Forelimb muscle (tissue), 1 donor: ENCODE results near the gene STX11. TPM values are rescaled to one million over a fixed set of nuclear protein-coding genes. Genes with fewer than 3 reads are reported as not detected.

Experiments used
- DNase-seq: peaks from one replicate; pipeline ENCODE4 v3.0.0-alpha.2; 2013; ENCODE audit warnings: low read depth
- polyA plus RNA-seq: library from polyadenylated mRNA; unstranded; fragments of 120-200 nt; gene quantifications from one replicate; pipeline ENCODE4 v1.2.1, GENCODE V29; 2013; ENCODE audit not compliant: insufficient read length

STX11 gene
- polyA plus RNA-seq, 1 donor: 1.3 TPM

DNA sequence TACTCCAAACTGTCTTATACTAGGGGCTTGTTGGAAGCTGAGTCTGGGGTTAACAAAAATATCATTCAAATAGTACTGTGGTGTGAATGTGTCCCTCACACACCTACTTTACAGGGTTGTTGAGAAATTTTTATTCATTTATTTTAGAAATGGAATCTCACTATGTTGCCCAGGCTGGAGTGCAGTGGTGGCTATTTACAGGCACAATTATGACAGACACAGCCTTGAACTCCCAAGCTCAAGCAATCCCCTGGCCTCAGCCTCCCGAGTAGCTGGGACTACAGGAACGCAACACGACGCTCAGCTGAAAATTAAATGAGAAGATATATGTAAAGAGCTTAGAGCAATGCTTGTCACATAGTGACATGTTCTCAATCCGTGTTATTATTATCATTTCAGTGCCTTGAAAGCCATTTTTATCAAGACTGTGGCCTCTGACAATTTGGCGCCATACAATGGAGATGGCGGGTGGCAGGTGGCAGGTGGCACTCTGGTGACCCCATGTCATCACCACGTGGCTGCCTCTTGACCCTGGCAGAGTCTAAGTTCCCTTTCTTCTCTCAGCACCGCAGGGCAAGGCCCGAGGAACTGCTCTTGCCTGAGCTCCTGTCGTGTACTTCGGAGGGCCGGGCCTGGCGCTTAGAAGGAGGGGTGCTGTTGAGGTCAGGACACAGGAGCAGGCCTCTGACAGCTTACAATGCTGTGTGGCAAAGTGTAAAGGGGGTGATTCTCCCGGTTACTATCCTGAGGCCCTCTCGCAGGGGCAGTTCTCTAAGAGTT is 64.5 kb downstream of the STX11 start:
- DNase-seq: no peak

DNA sequence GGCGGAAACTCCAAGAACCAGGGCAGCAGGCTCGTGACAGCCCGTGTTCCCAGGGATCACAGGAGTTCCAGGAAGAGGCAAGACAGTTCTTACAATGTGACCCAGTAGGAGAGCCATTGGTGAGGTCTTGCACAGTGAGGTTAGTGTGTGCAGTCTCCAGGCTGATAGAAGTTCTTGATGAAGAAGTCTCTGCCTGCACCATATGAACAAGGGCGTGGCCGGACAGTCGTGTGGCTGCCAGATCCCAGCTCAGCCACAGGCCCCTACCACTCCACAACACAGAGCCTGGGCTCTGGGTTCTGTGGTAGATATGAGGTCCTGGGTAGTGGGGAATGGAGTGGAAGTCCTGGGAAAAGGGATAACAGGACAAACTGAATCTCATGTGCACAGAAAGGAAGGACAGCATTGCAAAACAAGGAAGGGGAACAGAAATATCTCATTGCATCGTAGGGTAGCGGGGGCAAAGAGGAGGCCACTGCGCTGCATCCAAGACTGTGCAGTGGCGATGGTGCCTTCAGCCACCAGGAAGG is 65.2 kb downstream of the STX11 start:
- no peak for DNase-seq

DNA sequence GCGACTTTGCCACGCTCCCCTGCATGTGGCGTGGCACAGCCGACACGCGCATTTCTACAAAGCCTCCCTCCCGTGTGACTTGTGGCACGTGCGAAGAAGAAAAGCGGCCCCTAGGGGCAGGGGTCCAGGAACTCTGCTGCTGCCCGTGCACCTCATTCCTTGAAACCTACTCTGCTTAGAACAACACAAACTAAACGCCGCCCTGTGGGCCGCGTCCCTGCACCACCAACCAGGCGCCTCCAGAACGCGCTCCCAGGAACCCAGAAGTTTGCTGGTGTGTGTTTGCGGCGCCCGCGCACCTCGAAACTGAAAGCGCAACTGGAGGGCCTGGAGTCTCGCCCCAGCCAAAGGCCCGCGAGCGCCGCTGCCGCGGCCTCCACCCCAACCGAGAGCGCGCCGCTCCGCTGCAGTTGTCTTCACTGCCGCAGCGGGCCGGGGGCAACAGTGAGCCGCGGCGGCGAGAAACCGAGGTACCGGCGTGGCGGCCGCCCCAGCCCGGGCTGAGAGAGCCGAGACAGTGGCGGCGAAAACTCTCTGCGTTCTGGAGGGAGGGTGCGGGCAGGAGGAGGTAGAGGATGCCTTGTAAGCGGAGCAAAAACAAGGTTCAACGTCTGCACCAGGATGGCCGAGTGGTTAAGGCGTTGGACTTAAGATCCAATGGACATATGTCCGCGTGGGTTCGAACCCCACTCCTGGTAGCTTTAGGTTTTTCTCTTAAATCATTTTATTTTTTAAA is 65.8 kb downstream of the STX11 start:
- DNase-seq: peak; percentile 98

DNA sequence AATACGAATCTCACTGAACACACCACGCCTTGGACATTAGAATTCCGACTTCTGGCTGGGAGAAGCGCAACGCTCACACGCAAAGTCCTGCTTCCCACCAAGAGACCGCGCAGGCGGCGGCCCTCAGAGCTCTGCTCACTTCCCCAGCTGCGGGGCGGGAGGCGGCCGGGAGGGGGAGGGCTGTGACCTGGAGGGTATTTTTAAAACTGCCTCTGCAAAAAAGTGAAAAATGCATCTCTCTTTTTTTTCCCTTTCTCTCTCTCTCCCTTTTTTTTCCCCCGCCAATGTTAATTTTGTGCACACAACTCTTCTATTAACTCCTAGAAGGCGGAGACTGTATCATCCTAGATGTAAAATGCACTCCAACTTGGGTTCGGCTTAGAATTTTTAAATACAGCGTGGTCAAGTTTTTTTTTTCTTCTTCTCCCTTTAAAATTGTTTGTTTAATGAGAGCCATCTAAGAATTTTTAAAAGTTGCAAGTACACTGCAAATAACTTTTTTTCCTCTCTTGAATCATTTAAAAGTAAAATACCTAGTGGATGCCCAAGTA is 66.4 kb downstream of the STX11 start:
- no peak for DNase-seq

DNA sequence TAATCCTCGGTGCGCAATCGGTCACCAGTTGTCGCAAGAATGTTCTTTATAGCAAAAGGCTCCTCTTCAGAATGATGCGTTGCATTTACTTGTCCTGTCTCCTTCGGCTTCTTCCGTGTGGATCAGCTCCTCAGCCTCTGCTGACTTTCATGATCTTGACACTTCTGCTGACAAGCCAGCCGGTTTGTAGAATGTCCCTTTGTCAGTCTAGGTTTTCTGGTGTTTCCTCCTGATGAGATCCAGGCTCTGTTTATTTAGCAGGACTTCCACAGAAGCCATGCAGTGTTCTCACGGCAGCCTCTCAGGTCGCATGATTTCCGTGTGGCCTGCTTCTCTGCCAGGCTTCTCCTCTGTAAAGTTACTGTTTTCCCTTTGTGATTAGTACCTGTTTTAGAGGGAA is 66.9 kb downstream of the STX11 start:
- DNase-seq: no peak

DNA sequence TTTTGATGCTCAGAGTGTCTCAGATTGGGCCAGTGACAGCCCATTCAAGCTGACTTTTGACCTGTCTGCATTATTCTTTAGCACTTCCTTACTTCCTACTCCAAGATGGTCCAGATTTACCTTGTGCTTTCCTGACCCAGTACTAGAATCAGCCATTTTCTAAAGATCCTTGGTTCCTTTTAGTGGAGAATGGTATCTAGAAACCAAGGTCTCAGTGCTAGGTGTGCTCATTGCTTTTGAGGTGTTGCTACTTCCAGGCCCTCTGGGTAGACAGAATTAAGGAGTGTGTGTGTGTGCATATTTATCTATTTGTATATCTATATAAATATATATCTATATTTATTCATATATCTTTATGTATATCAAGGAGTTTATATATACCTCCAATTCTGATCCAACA is 67.5 kb downstream of the STX11 start:
- DNase-seq: no peak

DNA sequence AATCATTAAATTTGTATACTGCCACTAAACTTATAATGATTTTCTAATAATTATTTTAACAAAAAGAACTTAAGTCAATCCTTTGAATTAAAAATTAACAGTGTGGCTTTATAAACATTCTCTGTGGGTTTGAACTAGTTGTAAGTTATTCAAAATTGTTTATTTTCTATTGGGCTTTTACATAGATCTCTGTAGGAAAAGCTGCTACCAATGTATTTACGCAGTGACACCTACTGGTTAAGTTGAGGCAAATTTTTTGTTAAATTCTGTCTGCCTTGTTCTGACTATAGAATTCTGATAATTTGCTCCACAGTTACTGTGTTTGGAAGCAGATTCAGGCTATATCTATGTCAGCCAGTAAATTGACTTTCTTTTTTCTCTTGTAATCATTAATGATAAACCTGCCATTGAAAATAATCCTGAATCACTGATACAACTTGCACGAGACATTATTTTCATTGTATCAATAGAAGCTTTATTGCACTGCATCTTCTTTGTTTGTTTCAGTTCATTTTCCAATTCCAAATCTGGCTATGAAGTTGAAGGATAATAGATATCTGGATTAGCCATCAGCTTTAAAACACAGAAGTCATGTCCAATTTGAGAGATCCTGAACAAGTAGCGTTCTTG is 68.9 kb downstream of the STX11 start:
- no peak for DNase-seq

DNA sequence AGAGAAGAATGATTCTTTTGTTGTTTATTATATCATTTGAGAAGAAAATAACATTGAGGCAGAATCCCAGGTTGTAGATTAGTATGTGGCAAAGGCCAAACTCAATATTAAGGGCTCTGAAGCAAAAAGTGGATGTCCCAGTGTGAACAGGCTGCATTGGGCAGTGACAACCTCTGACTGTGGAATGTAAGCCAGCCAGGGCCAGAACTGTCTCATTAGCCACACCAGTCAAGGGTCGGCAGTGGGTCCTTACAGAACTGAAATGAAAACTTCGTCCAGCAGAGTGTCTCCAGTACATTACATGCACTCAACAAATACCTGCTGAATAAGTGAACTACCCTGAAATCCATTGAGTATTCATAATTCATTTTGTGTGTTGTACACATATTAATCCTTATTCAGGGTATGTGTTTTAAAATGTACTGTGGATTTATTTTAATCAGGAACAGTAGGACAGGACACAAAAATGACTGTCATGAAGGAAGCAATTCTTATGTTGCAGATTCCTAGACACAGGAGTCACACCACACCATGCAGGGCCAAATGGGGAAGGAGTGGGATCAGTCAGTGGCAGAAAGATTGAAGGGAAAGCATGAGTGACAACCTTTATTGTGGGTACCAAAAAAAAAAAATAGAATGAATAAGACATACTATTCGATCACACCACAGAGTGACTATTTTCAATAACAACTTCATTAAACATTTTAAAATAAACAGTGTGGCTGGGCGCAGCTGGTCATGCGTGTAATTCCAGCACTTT is 69.9 kb downstream of the STX11 start:
- DNase-seq: no peak

DNA sequence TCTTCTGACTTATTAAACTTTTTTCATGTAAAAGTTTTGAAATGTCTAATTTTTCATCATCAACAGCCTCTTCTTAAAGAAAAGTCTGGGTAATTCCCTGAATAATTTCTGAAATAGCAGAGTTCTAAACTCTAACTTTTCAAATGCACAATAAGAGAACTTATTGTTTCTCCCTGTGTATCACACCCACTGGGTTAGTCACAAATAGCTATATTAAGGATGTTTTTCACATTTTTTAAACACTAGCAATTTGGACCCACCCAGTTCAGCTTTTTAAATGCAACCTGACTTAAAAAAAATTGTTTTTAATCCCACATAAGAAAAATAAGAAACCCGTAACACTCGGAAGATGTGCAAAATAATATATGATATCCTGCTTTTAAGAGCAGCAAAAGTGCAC is 73.4 kb downstream of the STX11 start:
- DNase-seq: no peak

DNA sequence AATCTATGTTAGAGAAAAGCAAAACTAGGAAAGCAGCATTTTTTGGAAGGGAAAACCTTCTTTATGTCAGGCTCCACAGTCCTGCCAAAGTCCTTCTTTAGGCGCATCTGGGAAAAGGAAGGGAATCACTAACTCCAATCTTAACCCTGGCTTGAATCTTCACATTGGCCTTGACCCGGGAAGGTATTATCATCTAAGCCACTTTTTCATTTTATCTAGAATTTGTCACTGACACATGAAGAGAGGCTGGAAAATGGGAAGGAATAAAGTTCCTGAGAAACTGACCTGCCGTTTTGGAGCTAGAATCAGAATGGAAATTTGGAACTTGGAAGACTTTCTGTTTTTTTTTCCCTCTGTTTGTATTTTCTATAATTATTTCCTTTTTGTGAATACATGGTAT is 81.4 kb downstream of the STX11 start:
- no peak for DNase-seq

DNA sequence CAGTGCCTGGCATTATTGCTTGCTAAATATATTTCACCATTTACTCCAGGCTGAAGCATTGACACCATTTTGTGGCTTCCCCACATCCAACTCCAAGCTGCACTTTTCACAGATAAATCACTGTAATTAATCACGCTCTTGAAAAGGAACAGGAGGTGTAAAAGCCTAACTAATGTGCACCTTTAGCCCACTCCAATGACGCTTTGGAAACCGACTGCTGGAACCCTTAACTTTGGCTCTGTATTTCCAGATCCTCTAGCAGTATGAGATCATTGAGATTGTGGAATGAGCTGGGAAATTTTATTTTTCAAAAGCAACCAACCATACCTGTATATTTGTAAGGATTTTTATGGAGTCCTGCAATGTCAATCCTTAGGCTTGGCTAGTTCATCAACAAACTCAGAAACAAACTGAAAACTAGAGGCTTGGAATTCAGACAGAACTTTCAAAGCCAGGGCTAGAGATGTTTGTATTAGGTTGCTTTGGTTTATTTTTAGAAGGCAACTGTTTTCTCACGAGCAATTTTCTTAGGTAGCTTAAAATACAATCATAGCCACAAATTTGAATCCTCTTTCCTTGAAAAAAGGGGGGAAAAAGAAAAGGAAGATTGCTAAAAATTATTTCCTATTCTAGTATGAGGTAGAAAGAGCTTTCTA is 82.0 kb downstream of the STX11 start:
- DNase-seq: no peak

DNA sequence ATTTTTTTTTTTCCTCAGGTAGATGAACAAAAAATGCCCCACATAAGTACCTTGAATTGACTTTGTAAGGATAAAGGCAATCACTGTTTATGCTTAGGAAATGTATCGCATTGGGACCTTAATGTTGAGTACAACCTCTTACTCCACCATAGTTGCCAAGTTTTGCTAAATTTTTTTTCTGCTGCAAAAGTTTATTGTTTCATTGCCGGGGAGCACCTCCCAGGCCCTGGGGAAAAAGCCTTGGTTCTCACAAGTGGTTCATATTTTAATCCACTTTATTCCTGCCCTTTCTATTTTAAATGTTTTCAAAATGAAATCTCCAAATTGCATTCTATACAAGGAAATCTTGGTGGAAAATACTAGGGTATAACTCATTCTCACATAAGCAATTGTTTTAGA is 82.5 kb downstream of the STX11 start:
- no peak for DNase-seq

DNA sequence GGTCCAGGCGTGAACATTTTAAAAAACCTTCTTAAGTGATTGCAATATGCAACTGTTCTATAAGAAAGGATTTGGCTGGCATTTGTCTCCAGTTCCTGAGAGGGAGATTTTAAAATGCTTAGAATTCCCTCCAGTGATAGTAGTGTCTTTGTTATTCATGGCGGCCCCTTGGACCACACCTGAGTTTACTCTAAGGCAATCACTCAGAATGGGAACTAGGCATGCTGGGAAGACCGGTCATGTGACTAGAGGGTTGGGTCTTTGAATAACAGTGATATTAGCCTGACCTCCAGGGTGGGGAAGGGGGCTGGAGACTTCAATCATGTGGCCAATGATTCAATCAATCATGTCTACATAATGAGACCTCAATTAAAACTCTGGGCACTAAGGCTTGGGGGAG is 84.1 kb downstream of the STX11 start:
- DNase-seq: no peak

DNA sequence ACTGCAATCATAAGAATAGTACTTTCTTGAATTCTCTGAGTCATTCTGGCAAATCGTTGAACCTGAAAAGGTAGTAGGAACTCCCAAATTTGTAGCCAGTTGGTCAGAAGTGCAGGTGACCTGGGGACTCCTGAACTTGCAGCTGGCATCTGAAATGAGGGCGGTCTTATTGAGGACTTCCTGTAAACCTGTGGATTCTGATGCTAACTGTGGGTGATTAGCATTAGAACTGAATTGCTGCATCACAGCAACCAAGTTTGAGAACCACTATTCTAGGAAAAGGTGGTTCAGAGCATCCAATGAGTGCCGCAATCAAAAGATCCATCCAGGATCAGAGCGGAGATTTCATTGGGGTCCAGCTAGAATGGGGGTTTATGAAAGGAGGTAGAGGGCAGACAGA is 84.6 kb downstream of the STX11 start:
- DNase-seq: no peak

Other genes with a start within 250 kb of the STX11 start
- gene PLAGL1, start 142.3 kb upstream of the STX11 start, polyA plus RNA-seq: 299 TPM
- 108 TPM for gene SF3B5, start 54.9 kb upstream of the STX11 start, polyA plus RNA-seq
- 52.2 TPM for gene UTRN, start 134.8 kb downstream of the STX11 start, polyA plus RNA-seq